GM12864 (cell line): ENCODE results near the gene TGIF1.
"Not testable (repeated sequence)": the region's sequence is repeated elsewhere in the genome, so short reads cannot be mapped to it uniquely, and the experiment has no call there.

Experiments
- DNase-seq: peaks from one replicate; pipeline ENCODE4 v3.0.0-alpha.2; 2011; ENCODE audit warnings: low read depth
- H3K4me3 ChIP-seq: 2 replicates; pipeline ENCODE4 v1.5.1; 2011; ENCODE audit warnings: mild to moderate bottlenecking, low read depth, low read length, control low read depth
- TF ChIP-seq, protein P1 (sequence below): IDR thresholded peaks from 2 replicates; pipeline ENCODE4 v1.5.1; 2011; ENCODE audit warnings: low read depth, mild to moderate bottlenecking, moderate library complexity, low read length, control low read depth, inconsistent platforms; ENCODE audit errors: missing control alignments

Gene TGIF1

DNA sequence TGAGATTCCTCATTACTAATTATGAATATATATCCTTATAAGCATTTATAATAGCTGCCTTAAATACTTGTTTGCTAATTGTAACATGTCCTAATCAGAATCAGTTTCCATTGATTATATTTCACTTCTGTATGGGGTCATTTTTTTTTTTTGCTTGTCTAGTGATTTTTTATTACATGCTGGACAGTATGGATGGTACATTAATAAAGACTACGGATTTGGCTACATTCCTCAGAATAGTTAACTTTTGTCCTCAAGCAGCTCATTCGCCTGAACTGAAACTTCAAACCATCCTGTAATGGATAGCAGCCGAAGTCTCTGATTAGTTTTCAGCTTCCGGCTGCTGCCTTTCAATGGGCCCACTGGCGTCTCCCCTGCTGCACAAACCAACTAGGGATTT is 11.7 kb downstream of the TGIF1 start:
- TF ChIP-seq, protein P1, sequence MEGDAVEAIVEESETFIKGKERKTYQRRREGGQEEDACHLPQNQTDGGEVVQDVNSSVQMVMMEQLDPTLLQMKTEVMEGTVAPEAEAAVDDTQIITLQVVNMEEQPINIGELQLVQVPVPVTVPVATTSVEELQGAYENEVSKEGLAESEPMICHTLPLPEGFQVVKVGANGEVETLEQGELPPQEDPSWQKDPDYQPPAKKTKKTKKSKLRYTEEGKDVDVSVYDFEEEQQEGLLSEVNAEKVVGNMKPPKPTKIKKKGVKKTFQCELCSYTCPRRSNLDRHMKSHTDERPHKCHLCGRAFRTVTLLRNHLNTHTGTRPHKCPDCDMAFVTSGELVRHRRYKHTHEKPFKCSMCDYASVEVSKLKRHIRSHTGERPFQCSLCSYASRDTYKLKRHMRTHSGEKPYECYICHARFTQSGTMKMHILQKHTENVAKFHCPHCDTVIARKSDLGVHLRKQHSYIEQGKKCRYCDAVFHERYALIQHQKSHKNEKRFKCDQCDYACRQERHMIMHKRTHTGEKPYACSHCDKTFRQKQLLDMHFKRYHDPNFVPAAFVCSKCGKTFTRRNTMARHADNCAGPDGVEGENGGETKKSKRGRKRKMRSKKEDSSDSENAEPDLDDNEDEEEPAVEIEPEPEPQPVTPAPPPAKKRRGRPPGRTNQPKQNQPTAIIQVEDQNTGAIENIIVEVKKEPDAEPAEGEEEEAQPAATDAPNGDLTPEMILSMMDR = no peak
- DNase-seq = no peak
- H3K4me3 ChIP-seq = no peak overlapping the region

DNA sequence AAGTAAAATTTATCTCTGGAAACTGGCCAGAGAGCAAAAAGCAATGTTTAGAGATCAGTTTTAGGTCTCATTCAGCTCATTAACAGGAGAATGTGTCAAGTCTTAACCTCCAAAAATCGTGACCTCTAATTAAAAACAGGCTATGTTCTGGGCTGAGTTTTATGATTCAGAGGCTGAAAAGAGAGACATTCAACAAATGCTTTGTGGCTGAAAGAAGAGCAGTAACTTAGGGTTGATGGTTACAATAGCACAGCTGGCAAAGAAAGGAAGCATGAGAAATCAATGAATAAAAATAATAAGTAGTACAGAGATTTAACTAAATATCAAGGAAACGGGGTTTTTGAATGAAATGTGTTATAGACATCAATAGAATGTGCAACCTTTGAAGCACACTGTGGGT is 13.1 kb downstream of the TGIF1 start:
- no peak overlapping the region for H3K4me3 ChIP-seq
- TF ChIP-seq, protein P1 = no peak
- DNase-seq = no peak

DNA sequence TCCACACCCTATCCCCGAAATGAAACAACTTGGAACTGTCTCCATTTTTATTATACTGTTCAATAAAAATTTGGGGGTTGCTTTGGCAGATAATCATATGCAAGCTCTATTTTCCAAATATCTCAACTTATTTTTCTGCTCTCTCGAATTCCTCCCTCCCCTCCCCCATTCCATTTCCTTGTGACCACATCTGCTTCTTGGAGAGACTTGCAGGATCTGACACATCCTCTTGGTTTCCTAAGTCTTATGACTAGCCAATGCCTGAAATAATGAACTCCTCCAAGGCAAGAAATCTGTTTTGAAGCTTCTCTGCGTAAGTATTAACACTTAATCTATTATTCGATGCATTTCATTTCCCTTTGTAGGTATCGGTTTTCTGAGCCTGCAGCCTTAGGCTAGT is 16.1 kb downstream of the TGIF1 start:
- no peak for DNase-seq
- H3K4me3 ChIP-seq = no peak overlapping the region
- TF ChIP-seq, protein P1 = no peak

DNA sequence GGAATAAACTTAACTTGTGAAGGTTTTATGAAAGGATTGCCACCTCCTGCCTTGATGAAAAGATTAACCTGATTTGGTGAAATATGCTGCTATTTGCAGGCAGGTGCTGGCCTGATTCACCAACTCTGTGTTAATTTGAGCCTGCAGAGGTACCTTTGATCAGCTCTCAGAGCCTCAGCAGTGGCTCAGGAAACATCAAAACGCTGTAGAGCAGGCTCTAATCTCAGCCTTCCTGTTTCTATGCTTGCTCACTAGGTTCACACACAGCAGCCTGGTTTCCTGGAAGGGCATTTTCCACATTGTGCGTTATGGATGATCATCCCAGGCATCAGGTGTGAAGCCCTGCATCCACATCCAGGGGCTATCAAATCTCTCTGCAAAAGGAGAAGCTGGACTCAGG is 16.9 kb downstream of the TGIF1 start:
- H3K4me3 ChIP-seq = no peak overlapping the region
- TF ChIP-seq, protein P1 = no peak
- no peak for DNase-seq

DNA sequence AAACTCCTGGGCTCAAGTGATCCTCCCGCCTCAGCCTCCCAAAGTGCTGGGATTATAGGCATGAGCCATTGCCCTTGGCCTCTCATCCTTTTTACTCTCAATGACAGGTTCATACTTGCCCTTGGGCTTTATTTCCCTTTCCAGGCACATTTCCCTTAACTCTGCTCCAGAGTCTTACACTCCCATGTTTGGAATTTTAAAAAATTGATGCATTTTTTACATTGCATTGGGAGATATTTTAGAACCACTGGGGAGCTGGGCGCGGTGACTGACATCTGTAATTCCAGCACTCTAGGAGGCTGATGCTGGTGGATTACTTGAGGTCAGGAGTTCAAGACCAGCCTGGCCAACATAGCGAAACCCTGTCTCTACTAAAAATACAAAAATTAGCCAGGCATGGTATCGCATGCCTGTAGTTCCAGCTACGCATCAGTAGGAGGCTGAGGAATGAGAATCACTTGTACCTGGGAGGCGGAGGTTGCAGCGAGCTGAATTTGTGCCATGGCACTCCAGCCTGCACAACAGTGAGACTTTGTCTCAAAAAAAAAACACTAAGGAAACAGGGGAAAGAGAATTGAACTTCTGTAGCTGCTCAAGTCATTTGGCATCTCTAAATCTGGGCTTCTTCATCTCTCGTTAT is 18.2 kb downstream of the TGIF1 start:
- no peak for DNase-seq
- no peak overlapping the region for H3K4me3 ChIP-seq
- TF ChIP-seq, protein P1 = no peak

DNA sequence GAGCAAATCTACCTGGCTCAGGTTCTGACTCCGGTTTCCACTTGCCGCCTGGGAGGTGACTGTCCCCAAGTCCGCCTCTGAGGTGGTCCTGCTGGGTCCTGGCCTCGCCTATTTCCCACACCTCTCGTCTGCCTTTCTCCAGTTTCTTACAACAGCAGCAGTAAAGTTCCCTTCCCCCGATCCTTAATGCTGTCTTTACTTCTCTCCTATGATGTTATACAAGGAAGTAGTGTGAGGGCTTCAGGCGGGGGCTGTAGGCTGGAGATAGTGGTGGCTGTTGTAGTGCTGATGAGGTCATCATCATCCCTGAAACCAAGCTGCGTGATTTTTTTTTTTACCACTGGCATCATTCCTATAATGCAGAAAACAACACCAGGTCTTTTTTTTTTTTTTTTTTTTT is 18.9 kb downstream of the TGIF1 start:
- DNase-seq = no peak
- no peak overlapping the region for H3K4me3 ChIP-seq
- TF ChIP-seq, protein P1 = no peak

DNA sequence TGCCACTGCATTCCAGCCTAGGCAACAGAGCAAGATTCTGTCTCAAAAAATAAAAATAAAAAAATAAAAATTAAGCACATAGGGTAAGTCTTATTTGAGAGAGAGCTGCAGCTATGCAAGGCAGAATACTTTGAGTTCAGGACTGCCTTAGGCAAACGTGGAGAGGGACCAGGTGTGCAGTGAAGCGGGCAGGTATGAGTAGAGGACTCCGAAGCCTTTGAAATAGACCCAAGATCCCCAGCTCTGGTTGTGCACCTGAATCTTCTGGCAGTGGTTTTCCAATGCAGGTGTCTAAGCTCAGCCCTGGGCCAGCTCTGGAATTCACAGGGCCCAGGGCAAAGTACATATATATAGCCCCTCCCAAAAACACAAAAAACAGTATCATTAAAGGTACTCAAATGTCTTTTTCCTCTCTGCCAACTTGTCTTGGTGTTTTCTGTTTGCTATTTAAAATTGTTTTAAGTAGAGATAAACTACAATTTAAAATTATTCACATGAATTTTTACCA is 21.2 kb downstream of the TGIF1 start:
- no peak overlapping the region for H3K4me3 ChIP-seq
- no peak for DNase-seq
- TF ChIP-seq, protein P1 = no peak

DNA sequence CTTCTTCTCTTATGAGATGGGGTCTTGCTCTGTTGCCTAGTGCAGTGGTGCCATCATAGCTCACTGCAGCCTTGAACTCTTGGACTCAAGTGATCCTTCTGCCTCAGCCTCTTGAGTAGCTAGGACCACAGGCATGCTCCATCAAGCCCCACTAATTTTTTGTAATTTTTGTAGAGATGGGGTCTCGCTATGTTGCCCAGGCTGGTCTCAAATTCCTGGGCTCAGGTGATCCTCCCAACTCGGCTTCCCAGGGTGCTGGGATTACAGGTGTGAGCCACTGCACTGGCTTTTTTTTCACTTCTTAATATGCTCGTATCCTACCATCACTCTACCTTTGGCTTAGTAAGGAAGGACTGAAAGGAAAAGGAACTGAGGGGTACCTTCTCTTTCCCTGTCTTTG is 22.1 kb downstream of the TGIF1 start:
- not testable (repeated sequence) for DNase-seq, H3K4me3 ChIP-seq
